Right lung (tissue), 5 donors: ENCODE data around the gene OST4. TPM values are rescaled to one million over a fixed set of nuclear protein-coding genes. Genes with fewer than 3 reads are reported as not detected.

Source experiments
- DNase-seq, 2 donors: peaks; one replicate each; pipeline ENCODE4 v3.0.0-alpha.2; 2013
- polyA plus RNA-seq, 5 donors: library from polyadenylated mRNA; unstranded; fragments of 120-200 nt; gene quantifications; one replicate each; pipeline versions ENCODE4 v1.2.1 to v1.2.3, GENCODE V29; 2013; ENCODE audit warnings: inconsistent platforms in 1 of 5, low replicate concordance in 1 of 5; ENCODE audit not compliant: insufficient read length in 5 of 5, insufficient read depth in 1 of 5

Gene OST4
- polyA plus RNA-seq, 5 donors, result 250 to 316 (median 260) TPM

GRCh38 chr2:27058210-27058609 is 13.2 kb downstream of the OST4 start:
- no peak for DNase-seq

GRCh38 chr2:27057184-27057583 is 14.3 kb downstream of the OST4 start:
- no peak for DNase-seq

- no peak for DNase-seq
Measured at GRCh38 chr2:27054721-27055120, 16.7 kb downstream of the OST4 start.

- DNase-seq, result no peak
Measured at GRCh38 chr2:27053776-27054175, 17.7 kb downstream of the OST4 start.

GRCh38 chr2:27053321-27053720 is 18.1 kb downstream of the OST4 start:
- no peak for DNase-seq

DNA sequence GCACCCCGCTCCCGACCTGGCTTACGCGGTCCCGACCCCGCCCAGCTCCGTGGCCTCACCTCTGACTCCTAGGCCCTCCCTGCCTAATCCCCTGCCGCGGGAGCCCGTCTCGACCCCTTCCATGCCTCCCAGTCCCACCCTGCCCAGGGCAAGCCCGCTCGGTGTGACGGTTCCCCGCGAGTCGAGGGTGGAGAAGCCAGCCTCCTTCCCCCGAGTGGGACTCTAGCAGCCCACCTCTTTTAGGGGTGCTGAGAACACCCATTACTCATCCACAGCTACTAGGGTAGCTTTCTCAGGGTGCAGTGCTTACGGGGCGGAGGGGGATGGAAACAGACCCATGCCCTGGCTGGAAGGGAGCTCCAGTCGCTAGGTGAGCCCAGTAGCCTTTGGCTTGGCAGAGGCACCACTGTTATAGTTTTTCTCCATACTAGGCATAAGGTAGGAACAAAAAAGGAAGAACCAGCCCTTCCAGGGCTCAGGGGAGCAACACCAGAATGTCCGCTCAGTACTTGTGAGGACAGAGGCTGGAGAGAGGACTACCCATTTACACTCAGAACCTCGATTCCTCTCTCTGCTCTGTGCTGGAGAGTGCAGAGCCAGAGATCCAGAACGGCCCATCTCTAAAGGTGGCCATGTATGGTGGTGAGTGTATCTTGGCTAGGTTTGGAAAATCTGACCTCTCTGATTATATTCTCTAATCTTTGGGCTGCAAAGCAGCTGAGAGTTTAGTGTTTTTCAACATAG is 19.4 kb downstream of the OST4 start:
- DNase-seq, result no peak

DNA sequence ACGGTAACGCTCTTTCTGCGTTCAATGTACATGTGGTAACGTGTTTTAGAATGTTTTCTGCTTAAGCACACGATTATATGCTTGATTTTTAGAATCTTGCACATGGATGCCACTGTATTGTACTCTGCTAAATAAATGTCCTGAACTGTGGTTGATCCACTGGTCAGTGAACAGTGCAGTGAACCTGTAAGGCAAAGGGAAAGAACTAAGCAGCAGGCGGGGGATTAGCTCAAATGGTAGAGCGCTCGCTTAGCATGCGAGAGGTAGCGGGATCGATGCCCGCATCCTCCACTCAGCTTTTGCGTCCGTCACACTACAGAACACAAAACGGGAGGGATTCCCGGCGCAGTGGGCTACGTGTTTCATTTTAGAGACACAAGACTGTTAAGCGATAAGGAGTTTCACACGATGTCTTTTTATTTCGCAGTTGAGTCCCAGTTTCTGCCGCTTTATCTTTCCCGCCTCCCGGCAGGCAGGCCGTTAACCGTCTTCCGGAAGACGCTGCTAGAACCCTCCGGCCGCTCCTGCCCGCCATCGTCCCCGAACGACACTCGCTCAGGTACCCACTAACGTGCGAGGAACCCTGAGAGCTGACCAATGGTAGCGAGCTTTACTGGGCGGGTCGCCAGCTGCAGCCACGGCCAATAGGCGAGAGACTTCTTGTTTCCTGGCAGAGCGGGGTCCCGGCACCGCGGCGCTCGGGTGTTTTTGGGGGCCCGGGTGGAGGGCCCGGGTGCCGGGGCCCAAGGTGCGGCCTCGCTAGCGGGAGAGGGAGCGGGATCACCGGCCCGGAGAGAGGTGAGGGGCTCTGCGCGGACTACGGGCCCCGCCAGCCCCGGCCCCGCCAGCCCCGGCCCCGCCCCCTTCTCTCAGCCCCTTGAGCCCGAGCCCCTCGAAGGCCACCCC is 20.2 kb downstream of the OST4 start, which contains the start of gene AGBL5:
AGBL5 (plus strand) TSS at position 673 of the 906 bp plus-strand sequence. CDS start 1,291 bp downstream, outside the sequence.
- peak; percentile 90 to 95 for DNase-seq

- peak; percentile 91 to 95 for DNase-seq
Measured at GRCh38 chr2:27050281-27050995, 21.0 kb downstream of the OST4 start.

DNA sequence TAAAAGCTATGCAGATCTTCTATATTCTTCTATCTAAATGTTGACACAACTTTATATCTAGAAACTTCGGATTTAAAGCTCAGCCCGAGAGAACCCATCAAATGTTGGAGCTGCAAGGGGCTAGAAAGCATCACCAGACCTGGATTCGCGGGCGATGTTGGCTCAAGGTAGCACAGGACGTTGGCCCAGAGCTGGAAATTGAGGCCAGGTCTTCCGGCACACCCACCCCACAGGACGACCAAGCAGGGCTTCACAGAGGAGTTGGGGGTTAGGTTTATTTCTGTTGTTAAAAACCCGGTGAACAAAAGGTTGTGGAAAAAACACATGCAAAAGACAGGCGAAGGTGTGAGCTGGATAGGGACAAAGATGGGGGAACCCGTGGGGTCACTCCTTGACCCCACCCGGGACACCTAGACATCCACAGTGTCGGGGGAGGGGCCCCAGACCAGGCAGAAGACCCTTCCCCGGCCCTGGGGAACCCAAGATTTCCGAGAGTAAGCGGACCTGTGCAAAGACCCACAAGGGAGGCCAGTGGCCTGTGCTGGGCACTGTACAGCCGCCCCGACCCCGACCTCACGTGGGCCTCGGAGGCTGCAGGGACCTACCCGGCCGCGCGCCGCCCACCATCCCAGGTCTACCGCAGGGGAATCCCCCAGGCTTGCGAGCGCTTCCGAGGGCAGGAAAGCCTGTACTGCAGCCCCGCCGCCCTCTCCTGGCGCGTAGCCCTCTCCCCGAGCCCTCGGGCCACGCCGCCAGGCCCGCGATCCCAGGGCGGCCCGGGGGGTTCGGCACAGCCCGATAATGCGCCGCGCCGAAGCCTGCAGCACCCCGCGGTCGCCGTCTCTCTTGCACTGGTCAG is 21.8 kb downstream of the OST4 start:
- DNase-seq, result no peak

DNA sequence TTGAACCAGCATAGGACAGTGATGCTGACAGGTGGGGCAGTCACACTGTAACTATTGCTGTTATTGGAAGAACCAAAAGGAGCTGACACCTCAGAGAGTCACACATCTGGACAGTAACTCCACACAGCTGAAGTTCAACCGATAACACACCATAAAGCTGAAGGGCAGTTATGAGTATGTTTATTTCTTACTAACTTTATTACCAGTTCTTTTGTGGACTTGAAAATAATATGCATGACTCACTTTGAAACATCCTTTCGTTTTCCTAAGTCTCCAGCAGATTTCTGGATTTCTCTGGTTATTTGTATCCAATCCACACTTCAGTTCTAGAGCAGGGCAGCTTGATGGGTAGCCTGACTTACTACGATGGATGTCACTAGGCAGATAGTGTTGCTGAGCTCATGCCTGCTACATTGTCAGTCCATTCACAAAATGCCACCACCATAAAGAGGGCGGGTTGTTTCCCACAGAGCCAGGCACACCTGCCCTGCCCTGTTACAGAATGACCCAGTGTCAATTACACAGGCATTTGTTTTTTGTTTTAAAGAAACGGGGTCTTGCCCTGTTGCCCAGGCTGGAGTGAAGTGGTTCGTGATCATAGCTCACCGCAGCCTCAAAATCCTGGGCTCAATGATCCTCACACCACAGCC is 28.3 kb downstream of the OST4 start:
- no peak for DNase-seq

- DNase-seq, result no peak
Measured at GRCh38 chr2:27042159-27042661, 29.2 kb downstream of the OST4 start.

GRCh38 chr2:27041752-27042151 is 29.7 kb downstream of the OST4 start:
- DNase-seq, result no peak

DNA sequence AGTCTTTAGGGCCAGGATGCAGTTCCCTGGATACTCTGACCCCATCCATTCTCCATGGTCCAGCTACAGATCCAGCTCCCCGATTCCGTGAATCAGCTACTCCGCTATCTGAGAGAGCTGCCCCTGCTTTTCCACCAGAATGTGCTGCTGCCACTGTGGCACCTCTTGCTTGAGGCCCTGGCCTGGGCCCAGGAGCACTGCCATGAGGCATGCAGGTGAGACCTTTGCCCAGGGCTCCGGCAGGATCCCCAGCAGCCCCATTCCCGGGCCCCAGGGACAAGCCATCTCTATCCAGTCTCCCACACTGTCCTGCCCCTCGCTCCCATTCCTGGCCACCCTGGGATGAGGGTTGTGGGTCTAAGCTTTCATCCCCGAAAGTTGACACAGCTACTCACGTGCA is 31.2 kb downstream of the OST4 start:
- no peak for DNase-seq

DNA sequence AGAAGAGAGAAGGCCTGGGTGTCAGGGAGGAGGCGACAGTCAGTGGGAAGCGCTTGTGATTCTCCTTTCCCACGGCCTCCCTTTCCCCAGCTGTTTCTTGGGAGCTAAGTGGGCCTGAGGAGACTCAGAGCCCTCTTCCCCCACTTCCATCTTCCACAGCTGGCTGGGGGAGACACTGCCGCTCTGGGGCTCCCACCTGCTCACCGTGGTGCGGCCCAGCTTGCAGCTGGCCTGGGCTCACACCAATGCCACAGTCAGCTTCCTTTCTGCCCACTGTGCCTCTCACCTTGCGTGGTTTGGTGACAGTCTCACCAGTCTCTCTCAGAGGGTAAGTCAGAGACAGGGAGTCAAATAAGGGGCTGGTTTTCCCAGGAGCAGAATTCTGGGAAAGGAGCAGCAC is 31.6 kb downstream of the OST4 start:
- DNase-seq, result no peak

DNA sequence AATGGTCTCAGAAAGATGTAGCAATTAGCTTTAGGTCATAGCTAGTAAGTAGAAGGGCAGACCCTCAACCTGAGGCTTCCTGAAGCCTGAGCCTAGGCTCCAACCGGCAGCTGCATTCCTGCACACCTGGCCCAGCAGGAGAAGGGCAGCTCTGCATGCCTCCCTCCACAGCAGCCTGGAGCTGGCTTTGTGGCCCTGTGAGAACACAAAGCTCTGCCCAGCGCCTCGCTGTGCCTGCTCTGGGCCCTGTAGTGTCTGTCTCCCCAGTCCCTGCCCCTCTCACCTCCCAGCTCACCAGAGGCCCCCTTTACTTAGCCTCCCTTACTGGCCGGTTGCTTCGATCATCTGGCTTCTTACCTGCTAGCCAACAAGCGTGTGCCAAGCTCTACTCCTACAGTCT is 32.0 kb downstream of the OST4 start:
- DNase-seq, result no peak

GRCh38 chr2:27038631-27039339 is 32.7 kb downstream of the OST4 start:
- no peak for DNase-seq

- no peak for DNase-seq
Measured at GRCh38 chr2:27038012-27038411, 33.4 kb downstream of the OST4 start.

DNA sequence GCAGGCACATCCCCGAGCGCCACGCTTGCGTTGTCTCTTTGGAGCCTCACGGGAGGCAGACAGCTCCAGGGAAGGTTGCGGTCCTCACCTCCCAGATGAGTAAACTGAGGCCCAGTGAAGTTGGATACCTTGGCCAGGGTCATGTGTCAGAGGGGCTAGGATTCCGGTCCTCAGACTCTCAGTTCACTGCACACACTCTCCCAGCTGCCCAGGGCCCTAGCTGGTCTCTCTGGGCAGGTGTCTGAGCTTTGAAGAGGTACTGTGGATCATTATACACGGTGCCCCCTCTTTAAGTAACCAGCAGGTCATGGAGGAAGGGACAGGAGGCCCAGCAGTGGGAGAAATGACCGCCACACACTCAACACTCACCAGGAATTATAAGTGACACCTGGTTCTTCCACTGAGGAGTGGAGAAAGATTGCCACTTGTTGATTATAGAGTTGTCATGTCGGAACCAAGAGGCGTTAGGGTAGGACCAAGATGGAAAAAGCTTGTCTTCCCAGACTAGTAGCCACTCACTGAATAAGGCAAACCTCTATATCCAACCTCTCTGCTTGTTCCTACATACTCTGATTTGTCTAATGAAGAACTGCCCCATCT is 38.1 kb downstream of the OST4 start:
- no peak for DNase-seq

DNA sequence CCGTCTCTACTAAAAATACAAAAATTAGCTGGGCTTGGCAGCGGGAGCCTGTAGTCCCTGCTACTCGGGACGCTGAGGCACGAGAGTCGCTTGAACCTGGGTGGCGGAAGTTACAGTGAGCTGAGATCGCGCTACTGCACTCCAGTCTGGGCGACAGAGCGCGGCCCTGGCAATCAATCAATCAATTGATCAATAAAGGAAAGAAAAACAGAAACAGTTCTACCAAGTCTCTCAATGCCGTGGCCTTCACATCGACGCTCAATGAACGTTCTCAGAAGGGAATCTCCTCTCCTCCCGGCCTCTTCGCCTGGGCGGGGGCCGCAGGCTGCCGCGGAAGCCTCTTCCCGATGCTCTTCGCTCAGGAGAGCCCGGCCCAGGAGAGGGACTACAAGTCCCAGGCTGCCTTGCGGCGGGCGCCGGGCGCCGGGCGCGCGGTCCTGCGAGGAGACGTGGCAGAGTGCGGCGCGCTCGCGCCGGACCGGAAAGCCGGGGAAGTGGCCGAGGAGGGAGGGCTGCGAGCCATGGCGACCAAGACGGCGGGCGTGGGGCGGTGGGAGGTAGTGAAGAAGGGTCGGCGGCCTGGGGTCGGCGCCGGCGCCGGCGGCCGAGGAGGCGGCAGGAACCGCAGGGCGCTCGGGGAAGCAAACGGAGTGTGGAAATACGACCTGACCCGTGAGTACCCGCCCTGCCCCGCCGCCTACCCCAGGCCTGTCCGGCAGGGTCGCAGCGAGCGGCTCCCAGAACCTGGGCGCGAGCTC is 38.8 kb downstream of the OST4 start, which contains the start of gene TMEM214:
TMEM214 (plus strand) TSS at position 471 of the 758 bp plus-strand sequence; CDS start at position 522, 51 bp downstream.
- DNase-seq, result peak; percentile 81 to 86
